Activated B cell treated with CpG ODN at 0.5 μM for 24 hours (primary cell): Measurements from ENCODE around the gene DNAJC18. TPM values are rescaled to one million over a fixed set of nuclear protein-coding genes. Genes with fewer than 3 reads are reported as not detected.
"Not testable (repeated sequence)": the region's sequence is repeated elsewhere in the genome, so short reads cannot be mapped to it uniquely, and the experiment has no call there.

ENCODE experiments used
- ATAC-seq: fragments of 200-7000 bp; cut with Tn5 transposase; one replicate; pipeline ENCODE4 v1.10.0; 2021; ENCODE audit warnings: low read depth, mild to moderate bottlenecking, moderate library complexity
- CTCF ChIA-PET: fragments of 350-600 bp; sonication (Branson Sonifier 250); formaldehyde crosslinking; loops from one replicate; lab custom pipeline; 2021; ENCODE audit warnings: antibody characterized with exemption; lab: Charles Lee
- POLR2A ChIA-PET: fragments of 350-600 bp; sonication (Branson Sonifier 250); formaldehyde crosslinking; loops from one replicate; lab custom pipeline; 2021; ENCODE audit warnings: antibody characterized with exemption; lab: Charles Lee
- DNase-seq: peaks from one replicate; pipeline ENCODE4 v3.0.0; 2022
- H3K27ac Mint-ChIP-seq: one replicate; pipeline ENCODE4 v1.8.0; 2020; ENCODE audit warnings: mixed read lengths
- H3K27me3 Mint-ChIP-seq: one replicate; pipeline ENCODE4 v1.8.0; 2021; ENCODE audit warnings: mixed read lengths
- H3K36me3 Mint-ChIP-seq: one replicate; pipeline ENCODE4 v1.8.0; 2021; ENCODE audit warnings: low read depth, mixed read lengths
- H3K4me1 Mint-ChIP-seq: one replicate; pipeline ENCODE4 v1.8.0; 2021; ENCODE audit warnings: mixed read lengths
- H3K4me3 Mint-ChIP-seq: one replicate; pipeline ENCODE4 v1.8.0; 2020; ENCODE audit warnings: mild to moderate bottlenecking, mixed read lengths
- H3K9me3 Mint-ChIP-seq: one replicate; pipeline ENCODE4 v1.8.0; 2020; ENCODE audit warnings: mixed read lengths
- CTCF ChIP-seq: fragments of 200-600 bp; IDR thresholded peaks from one replicate; pipeline ENCODE4 v1.8.0; 2022; ENCODE audit warnings: antibody characterized with exemption, mild to moderate bottlenecking
- intact Hi-C: fragments of 100-400 bp; cut with micrococcal nuclease; formaldehyde crosslinking; loops from one replicate; pipeline ENCODE4 v1.15.1; 2024
- total RNA-seq: library from RNA; stranded (reverse); gene quantifications from 2 replicates; pipeline ENCODE4 v1.2.3, GENCODE V29; 2022

DNAJC18 gene
- total RNA-seq, 1 donor from 2014 or later, result 9.1 TPM

- no peak for TF ChIP-seq CTCF
- Mint-ChIP-seq H3K27me3 (no peaks in the 10 kb centered on the region), H3K27ac (peak overlapping the region; percentile 95), H3K4me3 (peak overlapping the region; percentile 89), H3K4me1 (peaks cover 59% of the 10 kb centered on the region), H3K36me3 (peaks cover 10% of the 10 kb centered on the region), H3K9me3 (no peaks in the 10 kb centered on the region)
- intact Hi-C loops, result loop anchor here (5.0 to 10.0 kb wide), 4 partner anchors 194 to 721 kb away; partner anchors contain the start of genes PURA and SIL1
- DNase-seq, result no peak
- CTCF ChIA-PET, result interaction anchor here (3.3 to 3.4 kb wide), 2 partner anchors 13 to 49 kb away, joined by 7 to 17 read pairs; partner anchors contain the start of gene PAIP2
- POLR2A ChIA-PET, result interaction anchor here (0.8 to 7.5 kb wide), 12 partner anchors 10 to 193 kb away, joined by 3 to 112 read pairs (median 7); partner anchors contain the start of genes MATR3, PAIP2, SIL1 and SPATA24
- ATAC-seq, result no peak
These were observed 48.4 kb downstream of the DNAJC18 start for GRCh38 chr5:139390639-139391569.

GRCh38 chr5:139389701-139390638 is 49.4 kb downstream of the DNAJC18 start, which contains the start of gene MZB1:
MZB1 (minus strand) TSS chr5:139389913; CDS start chr5:139389856, 57 bp downstream.
- POLR2A ChIA-PET, result interaction anchor here (0.6 to 7.5 kb wide), 12 partner anchors 11 to 866 kb away, joined by 3 to 112 read pairs (median 5); partner anchors contain the start of genes HSPA9, MATR3, PAIP2 and SPATA24
- Mint-ChIP-seq H3K27ac (peak within 1 kb of the TSS; percentile 95), H3K9me3 (no peaks in the 10 kb centered on the region), H3K4me1 (peaks cover 69% of the 10 kb centered on the region), H3K36me3 (peaks cover 10% of the 10 kb centered on the region), H3K27me3 (no peaks in the 10 kb centered on the region), H3K4me3 (peak within 1 kb of the TSS; percentile 88)
- intact Hi-C loops, result loop anchor here (5.0 to 10.0 kb wide), 4 partner anchors 193 to 722 kb away; partner anchors contain the start of genes PURA and SIL1
- ATAC-seq (peak; percentile 57), DNase-seq (peak; percentile 67)
- TF ChIP-seq CTCF, result no peak
- CTCF ChIA-PET, result interaction anchor here (0.7 to 3.4 kb wide), 3 partner anchors 13 to 139 kb away, joined by 3 to 17 read pairs (median 7); partner anchors contain the start of gene PAIP2

DNA sequence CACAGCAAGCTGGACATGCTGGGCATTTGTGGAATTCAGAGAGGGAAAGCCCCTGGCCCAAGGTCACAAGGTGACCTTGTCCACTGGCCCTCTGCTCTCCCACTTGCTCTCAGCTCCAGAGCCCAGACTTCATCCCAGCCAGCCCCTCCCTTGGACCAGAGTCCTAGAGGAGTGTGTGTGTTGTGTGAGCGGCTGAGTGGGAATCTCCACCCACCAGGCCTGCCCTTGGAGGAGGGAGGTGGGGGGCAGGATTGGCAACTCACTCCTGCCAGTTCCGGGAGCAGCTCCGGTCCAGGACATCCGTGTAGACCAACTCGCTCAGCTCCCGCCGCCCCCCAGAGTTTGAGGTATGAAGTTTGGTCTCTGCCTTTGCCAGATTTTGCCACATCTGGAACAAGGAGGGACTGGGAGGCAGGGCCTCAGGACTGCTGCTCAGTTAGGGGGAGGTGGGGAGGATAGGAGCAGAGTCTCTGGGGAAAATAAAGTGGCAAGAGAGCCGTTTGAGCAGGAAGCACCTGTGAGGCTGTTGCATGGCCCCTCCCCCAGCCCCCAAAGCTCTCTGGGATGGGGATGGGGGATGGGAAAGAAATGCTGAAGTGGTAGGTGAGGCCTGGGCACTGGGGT is 51.0 kb downstream of the DNAJC18 start:
- Mint-ChIP-seq H3K4me1 (peaks cover 85% of the 10 kb centered on the region), H3K9me3 (no peaks in the 10 kb centered on the region), H3K27ac (peak overlapping the region; percentile 95), H3K27me3 (no peaks in the 10 kb centered on the region), H3K36me3 (peaks cover 10% of the 10 kb centered on the region), H3K4me3 (peak overlapping the region; percentile 88)
- DNase-seq (peak; percentile 54), ATAC-seq (peak; percentile 17)
- ChIA-PET CTCF (interaction anchor here (1.1 to 2.4 kb wide), 3 partner anchors 15 to 47 kb away, joined by 3 to 11 read pairs (median 4); partner anchors contain the start of gene PAIP2), POLR2A (interaction anchor here (0.6 to 7.5 kb wide), 14 partner anchors 15 to 276 kb away, joined by 3 to 112 read pairs (median 4); partner anchors contain the start of genes MATR3, PAIP2 and SPATA24)
- intact Hi-C loops, result no loop called here
- no peak for TF ChIP-seq CTCF

DNA sequence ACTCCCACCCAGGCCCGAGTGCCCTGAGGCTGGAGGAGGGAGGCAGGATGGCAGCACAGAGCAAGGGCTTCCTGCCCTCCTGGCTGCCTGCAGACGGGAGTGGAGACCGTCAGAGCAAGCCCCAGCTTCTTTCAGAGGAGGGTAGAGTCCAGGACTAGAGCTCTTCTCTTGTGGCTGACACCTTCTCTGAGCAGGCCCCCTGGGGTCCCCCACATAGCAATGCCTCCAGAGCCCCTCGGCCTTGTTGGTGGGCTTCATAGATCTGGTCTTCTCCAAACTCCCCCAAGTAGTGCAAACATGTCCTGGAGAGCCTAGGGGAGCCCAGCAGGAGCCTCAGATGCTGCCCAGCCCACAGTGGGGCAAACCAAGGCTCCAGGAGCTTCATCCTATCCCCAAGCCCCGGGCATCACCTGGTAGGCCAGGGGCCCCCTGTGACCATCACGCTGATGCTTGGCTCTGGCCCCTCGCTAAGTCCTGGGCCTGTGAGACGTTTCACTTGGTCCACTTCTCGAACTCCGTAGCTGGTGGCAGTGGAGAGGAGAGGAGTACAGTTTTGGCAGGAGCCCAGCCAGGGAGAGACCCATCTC is 51.6 kb downstream of the DNAJC18 start:
- no peaks in the 10 kb centered on the region for H3K27me3 Mint-ChIP-seq

DNA sequence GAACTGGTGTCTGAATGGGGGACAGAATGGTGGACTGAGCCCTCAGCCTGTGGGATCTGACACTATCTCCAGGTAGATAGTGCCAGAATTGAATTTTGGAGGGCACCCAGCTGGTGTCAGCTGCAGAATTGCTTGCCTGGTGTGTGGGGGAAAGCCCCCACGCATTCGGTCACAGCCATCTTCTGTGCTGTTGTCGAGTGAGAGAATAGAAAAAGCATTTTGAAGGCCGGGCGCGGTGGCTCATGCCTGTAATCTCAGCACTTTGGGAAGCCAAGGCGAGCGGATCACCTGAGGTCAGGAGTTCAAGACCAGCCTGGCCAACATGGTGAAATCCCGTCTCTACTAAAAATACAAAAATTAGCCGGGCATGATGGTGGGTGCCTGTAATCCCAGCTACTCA is 52.4 kb downstream of the DNAJC18 start:
- not testable (repeated sequence) for H3K9me3 Mint-ChIP-seq, H3K27me3 Mint-ChIP-seq, DNase-seq, H3K36me3 Mint-ChIP-seq, ATAC-seq
- ChIA-PET POLR2A (interaction anchor here (0.6 to 7.5 kb wide), 4 partner anchors 9 to 1294 kb away, joined by 3 to 112 read pairs (median 3); partner anchors contain the start of genes MATR3 and PAIP2), CTCF (interaction anchor here (1.1 to 2.4 kb wide), 3 partner anchors 16 to 45 kb away, joined by 3 to 11 read pairs (median 4); partner anchors contain the start of gene PAIP2)
- Mint-ChIP-seq H3K4me1 (peaks cover 97% of the 10 kb centered on the region), H3K27ac (peak overlapping the region; percentile 95), H3K4me3 (peak overlapping the region; percentile 88)
- intact Hi-C loops, result loop anchor here (2.0 kb wide), 1 partner anchor 18 kb away; no protein-coding TSS in a partner anchor

More for the DNA sequence above, 51.6 kb downstream of the DNAJC18 start:
- POLR2A ChIA-PET, result interaction anchor here (0.9 to 7.5 kb wide), 9 partner anchors 41 to 1293 kb away, joined by 3 to 112 read pairs (median 4); partner anchors contain the start of genes MATR3 and PAIP2
- peaks cover 6% of the 10 kb centered on the region for H3K36me3 Mint-ChIP-seq
- CTCF ChIA-PET, result interaction anchor here (1.1 to 2.4 kb wide), 3 partner anchors 15 to 46 kb away, joined by 3 to 11 read pairs (median 4); partner anchors contain the start of gene PAIP2
- H3K9me3 Mint-ChIP-seq, result no peaks in the 10 kb centered on the region
- TF ChIP-seq CTCF, result no peak
- peak overlapping the region; percentile 88 for H3K4me3 Mint-ChIP-seq
- H3K4me1 Mint-ChIP-seq, result peaks cover 89% of the 10 kb centered on the region
- intact Hi-C loops, result loop anchor here (2.0 kb wide), 1 partner anchor 19 kb away; no protein-coding TSS in a partner anchor
- DNase-seq, result no peak
- H3K27ac Mint-ChIP-seq, result peak overlapping the region; percentile 95
- ATAC-seq, result no peak
